ENCODE data around the gene KAZN.

Gene KAZN

GRCh38 chr1:14658642-14659041 lies 60.2 kb downstream of the KAZN start:
- no peak overlapping the region for H3K27ac ChIP-seq (ENCODE audit: low read depth, low read length)
- no peak overlapping the region for H3K9ac ChIP-seq (ENCODE audit: low read length)
- H3K4me3 ChIP-seq (ENCODE audit: low read depth, low read length) = no peak overlapping the region
- no peaks in the 10 kb centered on the region for H3K27me3 ChIP-seq (ENCODE audit: control insufficient read depth, insufficient read depth, low read length)
- no peaks in the 10 kb centered on the region for H3K36me3 ChIP-seq (ENCODE audit: control insufficient read depth, insufficient read depth, low read length)
- no peaks in the 10 kb centered on the region for H3K9me3 ChIP-seq (ENCODE audit: control insufficient read depth, insufficient read depth, low read depth, low read length)
- peaks cover 12% of the 10 kb centered on the region; the same call in 1 of the 2 replicates for H3K4me1 ChIP-seq (ENCODE audit: control insufficient read depth, insufficient read depth, low read length)

DNA sequence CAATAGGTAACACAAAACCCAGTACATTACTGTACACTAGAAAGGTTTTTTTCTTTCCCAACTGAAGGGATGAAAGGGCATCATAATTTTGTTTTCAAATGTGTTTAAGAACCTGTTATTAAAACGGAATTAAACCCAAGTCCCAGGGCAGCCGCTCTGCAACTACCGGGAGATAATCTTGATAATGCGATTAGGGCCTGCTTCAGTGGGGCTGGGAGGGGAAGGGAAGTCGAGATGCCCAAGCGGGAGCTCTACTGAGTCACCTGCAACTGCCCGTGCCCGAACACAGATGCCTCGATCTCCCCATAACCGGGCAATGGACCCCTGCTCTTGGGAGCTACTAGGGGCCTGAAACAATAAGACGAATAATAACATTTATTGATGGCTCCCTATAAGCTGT lies 61.4 kb downstream of the KAZN start:
- H3K36me3 ChIP-seq (ENCODE audit: control insufficient read depth, insufficient read depth, low read length) = no peaks in the 10 kb centered on the region
- peaks cover 12% of the 10 kb centered on the region; the same call in 1 of the 2 replicates for H3K4me1 ChIP-seq (ENCODE audit: control insufficient read depth, insufficient read depth, low read length)
- no peak overlapping the region for H3K4me3 ChIP-seq (ENCODE audit: low read depth, low read length)
- no peak overlapping the region for H3K9ac ChIP-seq (ENCODE audit: low read length)
- H3K9me3 ChIP-seq (ENCODE audit: control insufficient read depth, insufficient read depth, low read depth, low read length) = no peaks in the 10 kb centered on the region
- H3K27ac ChIP-seq (ENCODE audit: low read depth, low read length) = no peak overlapping the region
- H3K27me3 ChIP-seq (ENCODE audit: control insufficient read depth, insufficient read depth, low read length) = no peaks in the 10 kb centered on the region

DNA sequence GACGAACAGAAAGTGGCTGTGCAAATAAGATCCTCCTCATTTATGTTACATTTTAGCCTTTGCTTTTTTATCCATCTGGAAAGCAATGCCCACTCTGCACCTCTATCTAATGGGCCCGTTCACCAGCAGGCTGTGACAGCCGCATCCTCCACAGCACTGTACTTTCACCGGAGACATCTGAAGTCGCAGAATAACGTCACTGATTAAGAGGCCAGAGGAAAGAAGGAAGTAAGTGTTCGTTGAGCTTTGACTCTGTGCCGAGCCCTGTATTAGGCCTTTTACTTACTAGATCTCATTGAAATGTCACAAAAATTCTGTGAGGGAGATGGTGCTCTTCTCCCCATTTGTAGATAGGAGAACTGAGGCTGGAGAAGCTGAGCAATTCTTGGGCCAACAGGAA lies 62.3 kb downstream of the KAZN start:
- H3K9ac ChIP-seq (ENCODE audit: low read length) = no peak overlapping the region
- H3K36me3 ChIP-seq (ENCODE audit: control insufficient read depth, insufficient read depth, low read length) = no peaks in the 10 kb centered on the region
- H3K4me3 ChIP-seq (ENCODE audit: low read depth, low read length) = no peak overlapping the region
- H3K4me1 ChIP-seq (ENCODE audit: control insufficient read depth, insufficient read depth, low read length) = peaks cover 12% of the 10 kb centered on the region; the same call in 1 of the 2 replicates
- no peak overlapping the region for H3K27ac ChIP-seq (ENCODE audit: low read depth, low read length)
- no peaks in the 10 kb centered on the region for H3K9me3 ChIP-seq (ENCODE audit: control insufficient read depth, insufficient read depth, low read depth, low read length)
- H3K27me3 ChIP-seq (ENCODE audit: control insufficient read depth, insufficient read depth, low read length) = no peaks in the 10 kb centered on the region

- no peak overlapping the region for H3K4me3 ChIP-seq (ENCODE audit: low read depth, low read length)
- H3K27ac ChIP-seq (ENCODE audit: low read depth, low read length) = no peak overlapping the region
- H3K4me1 ChIP-seq (ENCODE audit: control insufficient read depth, insufficient read depth, low read length) = peaks cover 12% of the 10 kb centered on the region; the same call in 1 of the 2 replicates
- H3K27me3 ChIP-seq (ENCODE audit: control insufficient read depth, insufficient read depth, low read length) = no peaks in the 10 kb centered on the region
- H3K36me3 ChIP-seq (ENCODE audit: control insufficient read depth, insufficient read depth, low read length) = no peaks in the 10 kb centered on the region
- no peaks in the 10 kb centered on the region for H3K9me3 ChIP-seq (ENCODE audit: control insufficient read depth, insufficient read depth, low read depth, low read length)
- H3K9ac ChIP-seq (ENCODE audit: low read length) = no peak overlapping the region
Observed at GRCh38 chr1:14661222-14661621, 62.7 kb downstream of the KAZN start.

DNA sequence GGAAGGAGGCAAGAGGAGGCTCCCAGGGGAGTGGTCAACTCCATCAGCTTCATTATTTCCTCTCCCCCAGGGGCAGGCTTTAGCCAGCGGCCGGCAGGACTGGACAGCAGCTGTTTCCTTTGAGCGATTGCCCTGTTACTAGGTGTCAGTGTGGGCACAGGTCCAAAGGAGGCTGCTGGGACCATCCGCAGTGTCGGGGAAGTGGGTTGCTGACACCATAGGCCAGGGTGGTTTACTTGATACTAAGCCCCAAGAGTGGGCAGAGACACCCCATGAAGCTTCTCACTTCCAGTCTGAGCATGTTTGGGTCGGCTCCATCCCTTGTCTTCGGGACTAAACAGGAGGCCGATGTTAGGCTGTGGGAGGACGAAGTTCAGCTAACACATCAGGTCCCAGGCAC lies 63.6 kb downstream of the KAZN start:
- no peak overlapping the region for H3K9ac ChIP-seq (ENCODE audit: low read length)
- no peak overlapping the region for H3K27ac ChIP-seq (ENCODE audit: low read depth, low read length)
- no peaks in the 10 kb centered on the region for H3K9me3 ChIP-seq (ENCODE audit: control insufficient read depth, insufficient read depth, low read depth, low read length)

DNA sequence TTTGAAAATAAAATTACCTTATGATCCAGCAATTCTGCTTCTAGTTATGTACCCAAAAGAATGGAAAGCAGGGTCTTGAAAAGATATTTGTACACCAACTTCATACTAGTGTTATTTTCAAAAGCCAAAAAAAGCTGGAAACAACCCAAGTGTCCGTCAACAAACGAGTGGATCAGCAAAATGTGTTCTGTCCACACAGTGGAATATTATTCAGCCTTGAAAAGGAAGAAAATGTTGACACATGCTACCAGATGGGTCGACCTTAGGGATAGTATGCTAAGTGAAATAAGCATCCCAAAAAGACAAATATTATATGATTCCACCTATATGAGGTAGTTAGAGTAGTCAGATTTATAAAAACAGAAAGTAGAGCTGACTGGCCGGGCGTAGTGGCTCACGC lies 65.3 kb downstream of the KAZN start:
- Histone ChIP-seq H3K36me3 (ENCODE audit: control insufficient read depth, insufficient read depth, low read length) (no peaks in the 10 kb centered on the region), H3K27me3 (ENCODE audit: control insufficient read depth, insufficient read depth, low read length) (no peaks in the 10 kb centered on the region), H3K27ac (ENCODE audit: low read depth, low read length) (no peak overlapping the region), H3K4me3 (ENCODE audit: low read depth, low read length) (no peak overlapping the region), H3K9ac (ENCODE audit: low read length) (no peak overlapping the region), H3K4me1 (ENCODE audit: control insufficient read depth, insufficient read depth, low read length) (peaks cover 17% of the 10 kb centered on the region), H3K9me3 (ENCODE audit: control insufficient read depth, insufficient read depth, low read depth, low read length) (no peaks in the 10 kb centered on the region)

More for the DNA sequence above, 63.6 kb downstream of the KAZN start:
- no peaks in the 10 kb centered on the region for H3K36me3 ChIP-seq (ENCODE audit: control insufficient read depth, insufficient read depth, low read length)
- H3K27me3 ChIP-seq (ENCODE audit: control insufficient read depth, insufficient read depth, low read length) = no peaks in the 10 kb centered on the region
- no peak overlapping the region for H3K4me3 ChIP-seq (ENCODE audit: low read depth, low read length)
- peaks cover 12% of the 10 kb centered on the region; the same call in 1 of the 2 replicates for H3K4me1 ChIP-seq (ENCODE audit: control insufficient read depth, insufficient read depth, low read length)

- H3K4me1 ChIP-seq (ENCODE audit: control insufficient read depth, insufficient read depth, low read length) = peaks cover 8% of the 10 kb centered on the region
- H3K36me3 ChIP-seq (ENCODE audit: control insufficient read depth, insufficient read depth, low read length) = no peaks in the 10 kb centered on the region
- no peak overlapping the region for H3K27ac ChIP-seq (ENCODE audit: low read depth, low read length)
- no peak overlapping the region for H3K4me3 ChIP-seq (ENCODE audit: low read depth, low read length)
- H3K27me3 ChIP-seq (ENCODE audit: control insufficient read depth, insufficient read depth, low read length) = no peaks in the 10 kb centered on the region
- H3K9ac ChIP-seq (ENCODE audit: low read length) = no peak overlapping the region
- no peaks in the 10 kb centered on the region for H3K9me3 ChIP-seq (ENCODE audit: control insufficient read depth, insufficient read depth, low read depth, low read length)
Observed at GRCh38 chr1:14666373-14666772, 67.9 kb downstream of the KAZN start.

GRCh38 chr1:14666962-14667650 lies 68.6 kb downstream of the KAZN start:
- Histone ChIP-seq H3K4me1 (ENCODE audit: control insufficient read depth, insufficient read depth, low read length) (peaks cover 10% of the 10 kb centered on the region), H3K9me3 (ENCODE audit: control insufficient read depth, insufficient read depth, low read depth, low read length) (no peaks in the 10 kb centered on the region)

DNA sequence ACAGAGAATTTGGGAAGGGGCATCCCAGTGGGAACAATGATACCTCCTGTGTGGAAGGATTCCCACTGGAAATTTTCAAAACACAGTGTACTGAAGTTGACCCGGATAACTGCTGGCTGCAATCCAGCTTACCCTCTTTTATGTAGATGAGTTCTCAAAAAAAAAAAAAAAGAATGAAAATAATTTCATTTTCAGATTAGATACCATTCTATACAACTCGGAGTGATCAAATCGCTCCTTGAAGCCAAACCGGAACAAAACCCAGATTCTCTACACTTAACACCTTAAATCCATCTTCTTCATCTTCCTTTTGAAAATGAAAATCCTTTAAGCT lies 69.1 kb downstream of the KAZN start:
- Histone ChIP-seq H3K4me3 (ENCODE audit: low read depth, low read length) (no peak overlapping the region), H3K9ac (ENCODE audit: low read length) (no peak overlapping the region), H3K9me3 (ENCODE audit: control insufficient read depth, insufficient read depth, low read depth, low read length) (no peaks in the 10 kb centered on the region), H3K27me3 (ENCODE audit: control insufficient read depth, insufficient read depth, low read length) (no peaks in the 10 kb centered on the region), H3K4me1 (ENCODE audit: control insufficient read depth, insufficient read depth, low read length) (peaks cover 10% of the 10 kb centered on the region), H3K36me3 (ENCODE audit: control insufficient read depth, insufficient read depth, low read length) (0 out of 2 replicates have a peak, but pooled peaks cover under 1% of the 10 kb centered on the region), H3K27ac (ENCODE audit: low read depth, low read length) (no peak overlapping the region)

More at GRCh38 chr1:14666962-14667650, 68.6 kb downstream of the KAZN start:
- no peaks in the 10 kb centered on the region for H3K36me3 ChIP-seq (ENCODE audit: control insufficient read depth, insufficient read depth, low read length)
- no peak overlapping the region for H3K9ac ChIP-seq (ENCODE audit: low read length)
- no peak overlapping the region for H3K4me3 ChIP-seq (ENCODE audit: low read depth, low read length)
- no peak overlapping the region for H3K27ac ChIP-seq (ENCODE audit: low read depth, low read length)
- no peaks in the 10 kb centered on the region for H3K27me3 ChIP-seq (ENCODE audit: control insufficient read depth, insufficient read depth, low read length)

DNA sequence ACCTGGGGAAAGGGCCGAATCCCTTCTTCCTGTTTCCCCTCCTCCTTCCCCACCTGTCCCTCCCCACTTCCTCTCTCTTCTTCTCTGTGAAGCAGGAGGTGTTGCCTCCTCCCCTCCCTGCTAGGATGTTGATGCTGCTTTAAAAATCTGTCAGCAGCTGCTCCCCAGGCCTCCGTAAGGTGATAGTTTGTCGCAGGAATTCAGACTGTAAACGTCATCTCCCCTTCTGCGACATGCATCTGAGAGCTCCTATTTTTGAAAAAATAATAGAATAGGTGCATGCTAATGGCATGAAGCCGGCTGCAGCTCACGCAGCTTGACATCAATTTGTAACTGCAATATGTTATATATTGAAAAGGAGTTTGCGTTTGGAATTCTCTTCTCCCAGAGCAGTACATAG lies 70.1 kb downstream of the KAZN start:
- no peaks in the 10 kb centered on the region for H3K27me3 ChIP-seq (ENCODE audit: control insufficient read depth, insufficient read depth, low read length)
- H3K9ac ChIP-seq (ENCODE audit: low read length) = no peak overlapping the region
- H3K36me3 ChIP-seq (ENCODE audit: control insufficient read depth, insufficient read depth, low read length) = 0 out of 2 replicates have a peak, but pooled peaks cover 5% of the 10 kb centered on the region
- H3K27ac ChIP-seq (ENCODE audit: low read depth, low read length) = no peak overlapping the region
- no peaks in the 10 kb centered on the region for H3K9me3 ChIP-seq (ENCODE audit: control insufficient read depth, insufficient read depth, low read depth, low read length)
- no peak overlapping the region for H3K4me3 ChIP-seq (ENCODE audit: low read depth, low read length)
- H3K4me1 ChIP-seq (ENCODE audit: control insufficient read depth, insufficient read depth, low read length) = peaks cover 10% of the 10 kb centered on the region

DNA sequence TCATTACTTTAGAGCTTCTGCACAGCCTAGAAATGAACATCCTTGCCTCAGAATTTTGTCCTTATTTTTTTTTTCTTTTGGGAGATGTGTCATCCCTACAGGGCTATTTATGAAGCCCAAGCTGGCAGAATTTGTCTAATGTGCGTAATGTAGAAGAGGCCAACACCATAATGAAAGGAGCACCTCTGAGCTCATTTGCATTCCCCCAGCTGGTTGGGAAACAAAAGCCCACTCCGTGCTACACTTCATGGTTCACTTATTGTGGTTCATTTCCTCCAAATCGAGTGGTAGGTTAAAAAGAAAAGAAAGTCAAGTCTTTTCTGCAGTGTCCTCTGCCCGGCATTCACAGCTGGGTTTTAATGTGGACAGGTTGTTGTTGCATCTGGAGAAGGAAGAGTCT lies 73.5 kb downstream of the KAZN start:
- H3K4me1 ChIP-seq (ENCODE audit: control insufficient read depth, insufficient read depth, low read length) = peaks cover 10% of the 10 kb centered on the region
- H3K27me3 ChIP-seq (ENCODE audit: control insufficient read depth, insufficient read depth, low read length) = no peaks in the 10 kb centered on the region
- H3K36me3 ChIP-seq (ENCODE audit: control insufficient read depth, insufficient read depth, low read length) = peaks cover 8% of the 10 kb centered on the region; the same call in 1 of the 2 replicates
- H3K27ac ChIP-seq (ENCODE audit: low read depth, low read length) = no peak overlapping the region
- H3K9me3 ChIP-seq (ENCODE audit: control insufficient read depth, insufficient read depth, low read depth, low read length) = peaks cover 13% of the 10 kb centered on the region
- no peak overlapping the region for H3K4me3 ChIP-seq (ENCODE audit: low read depth, low read length)
- H3K9ac ChIP-seq (ENCODE audit: low read length) = no peak overlapping the region
